NCI-H2081 (cell line): ENCODE results near the gene CCDC43.
A peak's percentile ranks its signal among the peaks of the same experiment; 100 is the strongest.

Source experiments
- DNase-seq, 2 experiments: peaks; one replicate each; lab custom pipeline; 2025; lab: John Stamatoyannopoulos, UW

Gene CCDC43

DNA sequence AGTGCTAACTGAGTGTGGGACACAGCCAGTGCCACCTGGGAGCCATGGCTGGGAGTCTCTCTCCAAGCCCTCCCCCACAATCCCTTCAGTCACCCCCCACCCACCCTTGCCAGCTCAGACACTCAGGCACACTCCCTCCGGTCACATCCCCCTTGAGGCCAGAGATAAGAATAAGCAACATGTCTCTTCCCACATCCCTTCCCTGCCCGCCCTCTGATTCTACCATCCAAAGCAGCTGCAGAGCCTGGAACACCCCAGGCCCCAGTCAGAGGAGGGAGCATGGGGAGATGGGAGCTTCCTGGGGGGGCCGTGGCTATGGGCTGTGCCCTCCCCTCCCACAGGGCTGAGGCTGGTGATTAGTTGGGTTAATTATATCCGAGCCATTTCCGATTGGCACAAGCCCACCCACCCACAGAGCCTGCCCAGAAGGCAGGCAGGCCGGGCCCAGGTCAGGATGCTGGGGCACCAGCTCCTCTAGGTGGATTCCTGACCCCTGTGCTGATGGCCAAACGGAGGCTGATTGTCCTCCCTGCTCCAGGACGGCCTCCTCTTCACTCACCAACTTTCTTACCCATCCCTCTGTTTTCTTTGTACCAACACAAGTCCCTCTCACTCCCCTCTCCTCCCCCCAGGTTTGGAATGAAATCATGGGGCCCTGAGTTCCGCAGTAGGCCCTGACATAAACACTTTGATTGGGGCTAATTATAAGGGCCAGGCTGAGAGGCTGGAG is 61.9 kb downstream of the CCDC43 start:
- peak; percentile 74 to 80 for DNase-seq
